ENCODE results near the gene SLC7A5.
"Not testable (repeated sequence)": the region's sequence is repeated elsewhere in the genome, so short reads cannot be mapped to it uniquely, and the experiment has no call there.

Gene SLC7A5

GRCh38 chr16:87815567-87815966, 53.7 kb downstream of the SLC7A5 start:
- CTCF ChIA-PET = interaction anchor here (1.3 kb wide), 1 partner anchor 31 kb away, joined by 3 read pairs; no protein-coding TSS in a partner anchor
- DNase-seq (ENCODE audit: low read depth, low spot score) = no peak
- POLR2A ChIA-PET = no interaction called here
- TF ChIP-seq CTCF (IDR thresholded peaks at IDR 0.05; ENCODE audit: insufficient read depth, low read length, missing control alignments) = no peak
- H3K4me3 ChIP-seq (ENCODE audit: low read depth, low read length) = no peak overlapping the region

- H3K4me3 ChIP-seq (ENCODE audit: low read depth, low read length) = no peak overlapping the region
- no peak for TF ChIP-seq CTCF (IDR thresholded peaks at IDR 0.05; ENCODE audit: insufficient read depth, low read length, missing control alignments)
- no peak for DNase-seq (ENCODE audit: low read depth, low spot score)
- ChIA-PET CTCF (interaction anchor here (1.0 to 1.1 kb wide), 2 partner anchors 34 to 37 kb away, joined by 3 to 4 read pairs; no protein-coding TSS in a partner anchor), POLR2A (no interaction called here)
These were observed 57.1 kb downstream of the SLC7A5 start for GRCh38 chr16:87812200-87812656.

- POLR2A ChIA-PET; DNase-seq (ENCODE audit: low read depth, low spot score); H3K4me3 ChIP-seq (ENCODE audit: low read depth, low read length): not testable (repeated sequence)
- CTCF ChIA-PET = interaction anchor here (1.0 to 2.2 kb wide), 2 partner anchors 38 kb away, joined by 3 to 5 read pairs; no protein-coding TSS in a partner anchor
These were observed 57.9 kb downstream of the SLC7A5 start for GRCh38 chr16:87811454-87811853.

GRCh38 chr16:87809150-87809902, 60.0 kb downstream of the SLC7A5 start:
- ChIA-PET CTCF (interaction anchor here (1.2 to 2.2 kb wide), 2 partner anchors 30 to 40 kb away, joined by 3 to 5 read pairs; no protein-coding TSS in a partner anchor), POLR2A (no interaction called here)
- DNase-seq (ENCODE audit: low read depth, low spot score) = no peak
- no peak overlapping the region for H3K4me3 ChIP-seq (ENCODE audit: low read depth, low read length)
- no peak for TF ChIP-seq CTCF (IDR thresholded peaks at IDR 0.05; ENCODE audit: insufficient read depth, low read length, missing control alignments)

GRCh38 chr16:87808108-87808507, 61.2 kb downstream of the SLC7A5 start:
- ChIA-PET POLR2A (no interaction called here), CTCF (interaction anchor here (0.7 to 3.2 kb wide), 7 partner anchors 12 to 42 kb away, joined by 3 to 28 read pairs (median 4); no protein-coding TSS in a partner anchor)
- DNase-seq (ENCODE audit: low read depth, low spot score) = no peak
- no peak for TF ChIP-seq CTCF (IDR thresholded peaks at IDR 0.05; ENCODE audit: insufficient read depth, low read length, missing control alignments)
- H3K4me3 ChIP-seq (ENCODE audit: low read depth, low read length) = no peak overlapping the region

- POLR2A ChIA-PET = interaction anchor here (0.7 to 1.9 kb wide), 9 partner anchors 13 to 62 kb away, joined by 3 to 10 read pairs (median 4); partner anchors contain the start of gene SLC7A5
- peak; percentile 63 for DNase-seq (ENCODE audit: low read depth, low spot score)
- no peak for TF ChIP-seq CTCF (IDR thresholded peaks at IDR 0.05; ENCODE audit: insufficient read depth, low read length, missing control alignments)
- peak overlapping the region; percentile 52 for H3K4me3 ChIP-seq (ENCODE audit: low read depth, low read length)
- CTCF ChIA-PET = interaction anchor here (0.8 to 3.2 kb wide), 15 partner anchors 9 to 65 kb away, joined by 3 to 28 read pairs (median 4); no protein-coding TSS in a partner anchor
These were observed 62.4 kb downstream of the SLC7A5 start for GRCh38 chr16:87806641-87807546.

Data from AG04449 (cell line).